Anterior cingulate cortex (tissue), 58 donors: ENCODE data around the gene RYR2.
"Not testable (repeated sequence)": the region's sequence is repeated elsewhere in the genome, so short reads cannot be mapped to it uniquely, and the experiment has no call there.

ENCODE experiments used
- DNase-seq, 58 donors: peaks; one replicate each; lab custom pipeline; 2025; lab: John Stamatoyannopoulos, UW

RYR2 gene

GRCh38 chr1:237809099-237809498, 767.1 kb downstream of the RYR2 start:
- no peak for DNase-seq

DNA sequence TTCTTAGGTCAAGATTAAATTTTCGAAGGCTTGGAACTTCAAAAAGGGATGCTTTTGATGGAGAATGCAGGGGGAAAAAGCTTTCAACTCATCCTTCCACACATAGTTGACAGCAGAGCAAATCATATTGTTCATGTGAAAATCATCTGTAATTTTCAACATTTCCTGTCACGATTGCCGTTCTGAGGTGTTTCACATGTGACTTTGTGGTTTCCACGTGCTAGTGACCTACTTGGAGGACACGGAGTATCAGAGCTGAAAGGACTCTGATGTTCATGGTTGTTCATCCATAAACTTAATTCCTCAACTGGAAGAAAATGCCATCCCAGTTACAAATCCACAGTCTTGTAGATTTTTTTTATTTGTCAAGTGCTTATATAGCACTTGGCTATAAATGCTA, 769.6 kb downstream of the RYR2 start:
- no peak for DNase-seq

GRCh38 chr1:237812061-237812460, 770.1 kb downstream of the RYR2 start:
- no peak for DNase-seq

GRCh38 chr1:237814319-237814924, 772.4 kb downstream of the RYR2 start:
- DNase-seq: no peak

- DNase-seq: no peak
These were observed 775.3 kb downstream of the RYR2 start for GRCh38 chr1:237817277-237817676.

- DNase-seq: not testable (repeated sequence)
These were observed 778.6 kb downstream of the RYR2 start for GRCh38 chr1:237820634-237821033.

GRCh38 chr1:237832858-237833257, 790.9 kb downstream of the RYR2 start:
- no peak for DNase-seq

DNA sequence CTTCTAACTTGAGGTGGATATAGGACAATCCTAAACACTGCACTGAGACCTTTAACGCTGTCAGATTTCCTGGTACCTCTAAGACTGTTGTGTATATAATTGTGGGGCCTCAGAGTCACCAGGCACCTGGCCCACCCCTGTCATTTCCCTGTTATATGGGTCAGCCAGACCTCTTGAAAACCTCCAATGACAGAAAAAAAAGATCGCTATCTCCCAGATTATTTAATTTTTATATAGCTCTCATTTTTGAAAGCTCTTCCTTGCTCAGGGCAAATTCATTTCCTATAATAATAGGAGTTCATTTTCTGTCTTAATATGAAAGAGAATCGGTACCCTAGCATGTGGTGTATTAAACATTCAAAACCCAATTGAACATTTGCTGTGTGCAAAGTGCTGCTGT, 792.1 kb downstream of the RYR2 start:
- no peak for DNase-seq

GRCh38 chr1:237834461-237834860, 792.5 kb downstream of the RYR2 start:
- no peak for DNase-seq

GRCh38 chr1:237838320-237838719, 796.3 kb downstream of the RYR2 start:
- no peak for DNase-seq

GRCh38 chr1:237838904-237839534, 797.0 kb downstream of the RYR2 start:
- no peak for DNase-seq

GRCh38 chr1:237841485-237841884, 799.5 kb downstream of the RYR2 start:
- DNase-seq: no peak

DNA sequence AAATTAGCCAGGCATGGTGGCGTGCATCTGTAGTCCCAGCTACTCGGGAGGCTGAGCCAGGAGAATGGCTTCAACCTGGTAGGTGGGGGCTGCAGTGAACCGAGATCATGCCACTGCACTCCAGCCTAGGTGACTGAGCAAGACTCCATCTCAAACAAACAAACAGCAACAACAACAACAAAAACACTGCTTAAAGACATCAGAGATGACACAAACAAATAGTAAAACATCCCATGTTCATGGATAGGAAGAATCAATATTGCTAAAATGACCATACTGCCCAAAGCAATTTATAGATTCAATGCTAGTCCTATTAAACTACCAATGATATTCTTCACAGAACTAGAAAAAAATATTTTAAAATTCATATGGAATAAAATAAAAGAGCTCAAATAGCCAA, 801.5 kb downstream of the RYR2 start:
- DNase-seq: not testable (repeated sequence)

DNA sequence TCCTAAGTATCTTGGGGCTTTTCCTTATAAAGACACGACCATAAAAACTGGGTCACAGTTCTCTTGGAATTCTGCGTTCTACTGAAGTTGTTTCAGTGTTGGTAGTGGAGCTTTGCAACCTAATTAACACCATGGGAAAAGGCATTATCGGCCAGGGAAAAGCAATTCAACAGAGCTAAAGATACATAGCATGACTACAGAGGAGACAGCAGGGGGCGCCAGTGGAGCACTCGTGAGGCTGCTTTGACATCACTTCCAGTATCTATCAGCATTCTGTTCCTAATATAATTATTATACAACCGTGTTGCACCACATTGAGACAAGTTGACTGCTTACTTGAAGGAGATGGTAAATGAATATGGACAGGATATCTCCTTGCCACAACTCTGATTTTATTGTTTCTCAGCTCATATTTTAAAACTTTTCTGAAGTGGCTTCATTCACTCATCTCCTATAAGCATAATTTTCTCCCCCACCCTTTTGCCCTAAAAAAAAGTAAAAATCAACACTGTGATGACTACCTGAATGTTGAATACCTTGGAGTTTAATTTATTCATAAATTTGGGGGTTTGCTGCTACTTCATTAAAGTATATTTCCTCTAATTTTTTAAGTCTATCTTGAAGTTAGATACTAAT, 809.3 kb downstream of the RYR2 start:
- peak in 48 of 58 donors; percentile 1 to 83 (median 30) for DNase-seq

DNA sequence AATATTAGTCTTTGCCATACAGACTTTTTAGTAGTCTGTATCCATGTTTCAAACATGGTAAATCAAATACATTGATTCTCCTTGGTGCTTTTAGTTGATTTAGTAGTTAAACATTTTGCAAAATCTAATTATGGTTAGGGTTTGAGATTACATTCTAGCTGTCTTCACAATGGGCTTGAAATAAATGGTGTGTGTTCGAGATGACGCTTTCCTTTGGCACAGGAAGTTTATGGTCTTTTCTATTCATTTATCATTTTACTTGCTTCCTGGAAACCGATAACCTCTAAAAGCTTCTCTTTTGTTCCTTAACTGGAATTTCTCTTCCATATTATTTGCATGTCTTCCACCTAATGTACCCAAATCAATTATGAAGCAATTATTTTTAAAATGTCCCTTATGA, 810.4 kb downstream of the RYR2 start:
- DNase-seq: no peak

DNA sequence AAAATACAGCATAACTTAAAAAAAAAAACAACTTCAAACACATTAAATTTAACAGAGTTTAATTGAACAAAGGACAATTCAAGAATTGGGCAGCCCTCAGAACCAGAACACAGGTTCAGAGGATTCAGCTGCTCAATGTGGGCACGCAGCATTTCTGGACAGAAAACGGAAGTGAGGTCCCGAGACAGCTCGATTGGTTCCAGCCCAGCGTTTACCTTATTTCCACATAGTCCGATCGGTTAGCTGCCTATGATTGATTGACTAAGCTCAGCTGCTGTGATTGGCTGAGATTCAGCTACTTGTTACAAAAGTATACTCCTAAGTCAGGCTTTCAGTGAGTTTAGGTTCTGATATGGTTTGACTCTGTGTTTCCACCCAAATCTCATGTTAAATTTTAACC, 815.5 kb downstream of the RYR2 start:
- no peak for DNase-seq

GRCh38 chr1:237858992-237859391, 817.0 kb downstream of the RYR2 start:
- DNase-seq: no peak

DNA sequence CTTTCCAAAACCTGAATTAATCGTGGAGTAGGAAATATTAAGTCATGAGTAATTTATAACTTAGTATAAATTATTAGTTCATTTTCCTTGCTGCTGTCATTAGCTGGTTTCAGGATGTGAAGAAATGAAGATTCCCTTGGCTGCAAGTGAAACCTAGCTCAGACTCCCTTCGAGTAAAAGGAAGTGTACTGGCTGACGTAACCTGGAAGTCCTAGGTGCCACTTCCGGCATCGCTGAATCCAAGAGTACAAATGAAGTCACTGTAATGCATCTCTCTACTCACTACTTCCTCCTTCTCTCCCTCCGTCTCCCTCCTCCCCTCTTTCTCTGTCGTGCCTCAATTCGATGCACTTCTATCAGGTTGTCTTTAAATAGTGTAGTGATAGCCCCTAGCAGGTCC, 820.0 kb downstream of the RYR2 start:
- no peak for DNase-seq

DNA sequence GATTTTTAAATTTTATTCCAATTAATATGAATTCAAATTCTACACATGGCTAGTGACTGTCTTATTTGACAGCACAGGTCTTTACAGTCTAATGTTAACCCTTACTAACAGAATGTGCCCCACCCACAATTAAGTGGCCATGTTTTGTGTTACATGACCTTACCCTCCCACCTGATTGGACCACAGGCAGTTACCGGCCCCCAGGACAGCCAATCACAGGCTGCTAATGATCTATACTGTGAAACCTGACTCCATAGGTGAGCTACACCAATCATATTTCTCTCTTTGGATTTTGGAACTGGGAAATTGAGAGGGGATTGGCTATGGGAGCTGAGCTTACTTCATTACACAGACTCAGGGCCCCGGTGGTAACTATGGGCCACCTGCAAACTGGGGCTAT, 821.2 kb downstream of the RYR2 start:
- no peak for DNase-seq

DNA sequence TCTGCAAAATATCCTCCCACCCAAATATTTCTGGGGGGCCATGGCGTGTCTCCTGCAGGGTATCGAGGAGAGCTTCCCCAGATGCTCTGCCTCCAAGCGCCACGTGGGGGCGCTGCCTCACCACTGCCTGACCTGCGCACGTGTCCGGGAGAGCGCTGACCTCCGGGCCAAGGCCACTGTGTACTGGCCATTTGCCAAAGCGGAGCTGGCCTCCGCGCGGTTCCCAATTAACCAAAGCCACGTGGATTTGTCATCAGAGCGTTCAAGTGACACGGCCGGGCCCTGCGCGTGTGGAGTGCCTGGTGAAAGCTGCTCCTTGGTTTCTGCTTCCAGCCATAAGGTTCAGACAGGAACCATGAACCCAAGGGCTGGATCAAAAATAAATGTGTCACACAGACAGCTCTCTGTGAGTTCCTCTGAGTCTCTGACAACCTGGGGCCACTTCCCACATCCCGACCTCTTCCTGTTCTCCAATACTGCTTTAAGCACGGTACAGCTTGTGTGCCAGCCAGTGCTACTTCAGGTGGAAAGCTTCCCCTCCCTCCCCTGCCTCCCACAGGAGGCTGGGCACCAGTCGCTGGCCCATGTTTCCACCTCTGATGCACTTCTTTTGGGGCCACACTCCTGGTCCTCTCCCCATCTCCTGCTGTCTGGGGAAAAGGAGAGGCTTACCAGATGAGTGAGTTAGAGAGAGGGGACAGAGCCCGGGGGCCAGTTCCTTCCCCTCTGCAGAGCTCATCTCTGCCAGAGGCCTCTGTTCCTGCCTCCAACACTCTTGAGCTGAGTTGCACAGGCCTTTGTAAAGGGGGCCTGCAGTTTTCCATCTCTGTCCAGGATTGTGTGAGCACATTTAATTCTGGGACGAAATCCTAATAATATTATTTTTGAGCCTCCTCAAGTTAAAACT, 822.6 kb downstream of the RYR2 start:
- peak in 55 of 58 donors; percentile 5 to 91 (median 47) for DNase-seq

- DNase-seq: no peak
These were observed 825.5 kb downstream of the RYR2 start for GRCh38 chr1:237867380-237867888.
